HG02938 (cell line): ENCODE measurements around the gene A2ML1.
A peak's percentile ranks its signal among the peaks of the same experiment; 100 is the strongest.
"Not testable (repeated sequence)": the region's sequence is repeated elsewhere in the genome, so short reads cannot be mapped to it uniquely, and the experiment has no call there.

Source experiments
- ATAC-seq: cut with Tn5 transposase; IDR thresholded peaks from one replicate; pipeline ENCODE4 v1.9.1; 2021; ENCODE audit warnings: mild to moderate bottlenecking, moderate library complexity; ENCODE audit not compliant: unreplicated experiment

The A2ML1 gene

DNA sequence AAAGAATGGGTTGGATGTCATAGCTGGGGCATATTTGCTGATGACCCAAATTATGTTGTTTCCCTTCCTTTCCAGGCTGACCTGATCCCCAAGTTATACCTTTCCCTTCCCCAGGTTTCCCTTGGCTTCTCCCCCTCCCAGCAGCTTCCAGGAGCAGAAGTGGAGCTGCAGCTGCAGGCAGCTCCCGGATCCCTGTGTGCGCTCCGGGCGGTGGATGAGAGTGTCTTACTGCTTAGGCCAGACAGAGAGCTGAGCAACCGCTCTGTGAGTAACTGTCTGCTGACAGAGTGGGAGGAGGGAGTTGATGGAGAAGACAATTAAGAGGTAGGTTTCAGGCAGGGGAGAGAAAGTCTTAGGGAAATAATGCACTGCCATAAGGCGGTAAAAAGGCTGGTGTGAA, 25.0 kb downstream of the A2ML1 start:
- no peak for ATAC-seq

- no peak for ATAC-seq
These were observed 27.5 kb downstream of the A2ML1 start for GRCh38 chr12:8849876-8850275.

DNA sequence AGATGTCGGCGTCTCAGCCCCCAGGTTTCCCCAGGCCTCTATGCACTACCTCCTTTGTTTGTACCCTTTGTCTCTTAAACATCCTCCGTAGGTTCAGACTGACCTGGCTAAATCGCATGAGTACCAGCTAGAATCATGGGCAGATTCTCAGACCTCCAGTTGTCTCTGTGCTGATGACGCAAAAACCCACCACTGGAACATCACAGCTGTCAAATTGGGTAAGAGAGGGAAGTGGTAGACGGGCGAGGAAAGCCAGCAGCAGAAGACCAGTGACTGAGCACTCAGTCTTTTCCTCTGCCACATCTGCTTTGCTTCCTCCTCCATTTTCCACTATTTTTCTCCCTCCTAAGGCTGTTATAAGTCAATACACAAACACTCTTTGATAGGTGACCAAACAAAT, 29.7 kb downstream of the A2ML1 start:
- no peak for ATAC-seq

GRCh38 chr12:8855891-8856290, 33.5 kb downstream of the A2ML1 start:
- no peak for ATAC-seq

DNA sequence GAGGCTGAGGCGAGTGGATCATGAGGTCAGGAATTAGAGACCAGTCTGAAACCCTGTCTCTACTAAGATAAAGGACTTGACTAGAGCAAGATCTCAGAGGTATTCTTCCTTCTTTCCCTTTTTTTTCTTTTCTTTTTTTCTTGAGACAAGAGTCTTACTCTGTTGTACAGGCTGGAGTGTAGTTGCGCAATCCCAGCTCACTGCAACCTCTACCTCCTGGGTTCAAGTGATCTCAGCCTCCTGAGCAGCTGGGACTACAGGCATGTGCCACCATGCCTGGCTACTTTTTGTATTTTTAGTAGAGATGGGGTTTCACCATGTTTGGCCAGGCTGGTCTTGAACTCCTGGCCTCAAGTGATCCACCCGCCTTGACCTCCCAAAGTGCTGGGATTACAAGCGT, 37.0 kb downstream of the A2ML1 start:
- ATAC-seq: not testable (repeated sequence)

GRCh38 chr12:8860165-8860961, 37.9 kb downstream of the A2ML1 start:
- no peak for ATAC-seq

DNA sequence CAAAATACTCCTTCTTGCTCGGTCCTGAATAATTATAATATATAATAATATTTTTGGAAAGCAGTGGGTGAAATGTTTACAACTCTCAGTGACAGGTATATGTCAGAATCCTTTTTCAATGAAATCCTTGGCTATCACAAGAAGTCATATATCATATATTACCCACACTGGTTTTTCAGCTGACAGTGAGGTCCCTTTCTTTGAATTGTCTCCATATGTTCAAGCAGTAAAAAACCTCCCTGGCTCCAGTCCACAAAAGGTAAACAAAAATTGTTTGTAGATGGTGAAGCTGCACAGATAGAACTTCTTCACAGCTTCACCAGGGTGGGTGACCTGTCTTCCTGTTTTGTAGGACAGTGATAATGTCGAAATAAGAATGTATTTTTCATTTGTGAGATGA, 44.0 kb downstream of the A2ML1 start:
- no peak for ATAC-seq

DNA sequence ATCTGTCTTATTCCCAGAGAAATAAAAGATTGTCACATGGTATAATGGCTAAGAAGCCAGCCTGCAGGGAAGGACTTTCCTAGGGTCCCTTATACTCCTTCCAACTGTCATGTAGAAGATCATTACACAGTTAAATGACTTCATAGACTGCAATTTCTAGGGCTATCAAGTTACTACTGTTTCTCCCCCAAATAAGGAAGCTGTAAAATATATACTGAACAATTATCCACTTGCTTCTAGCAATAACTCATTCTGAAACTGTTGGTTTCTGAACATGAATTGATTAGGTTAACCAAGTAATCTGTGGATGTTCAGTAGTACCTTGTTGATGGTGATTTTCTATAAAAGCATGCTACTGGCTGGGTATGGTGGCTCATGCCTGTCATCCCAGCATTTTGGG, 44.6 kb downstream of the A2ML1 start:
- no peak for ATAC-seq

DNA sequence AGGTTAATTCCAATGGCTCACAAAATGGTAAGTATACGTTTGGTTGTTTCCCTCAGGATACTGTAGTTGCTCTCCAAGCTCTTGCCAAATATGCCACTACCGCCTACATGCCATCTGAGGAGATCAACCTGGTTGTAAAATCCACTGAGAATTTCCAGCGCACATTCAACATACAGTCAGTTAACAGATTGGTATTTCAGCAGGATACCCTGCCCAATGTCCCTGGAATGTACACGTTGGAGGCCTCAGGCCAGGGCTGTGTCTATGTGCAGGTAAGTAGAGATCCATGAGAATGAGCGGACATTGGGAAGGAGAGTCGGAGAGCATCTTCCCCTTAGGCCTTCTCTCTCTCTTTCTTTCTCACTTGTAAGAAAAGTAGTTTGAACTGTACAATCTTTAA, 45.4 kb downstream of the A2ML1 start:
- no peak for ATAC-seq

DNA sequence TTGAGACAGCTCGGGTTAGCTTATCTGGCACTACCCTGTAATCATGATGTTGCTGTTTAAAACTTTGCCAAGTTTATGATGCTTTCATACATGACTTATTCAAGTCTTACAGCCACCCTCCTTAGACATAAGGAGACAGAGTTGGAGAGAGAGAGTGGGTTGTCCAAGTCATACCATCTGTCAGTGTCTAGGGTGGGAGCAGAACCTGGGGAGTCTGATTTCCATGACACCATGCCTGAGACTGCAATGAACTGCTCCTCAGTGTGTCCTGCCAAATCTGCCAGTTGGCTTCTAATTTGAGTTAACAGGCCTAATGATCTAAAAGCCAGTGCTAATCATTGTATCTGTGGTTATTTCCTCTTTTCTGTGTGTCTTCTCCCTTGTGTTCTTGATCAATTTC, 48.2 kb downstream of the A2ML1 start:
- no peak for ATAC-seq

- no peak for ATAC-seq
These were observed 48.6 kb downstream of the A2ML1 start for GRCh38 chr12:8871068-8871467.

DNA sequence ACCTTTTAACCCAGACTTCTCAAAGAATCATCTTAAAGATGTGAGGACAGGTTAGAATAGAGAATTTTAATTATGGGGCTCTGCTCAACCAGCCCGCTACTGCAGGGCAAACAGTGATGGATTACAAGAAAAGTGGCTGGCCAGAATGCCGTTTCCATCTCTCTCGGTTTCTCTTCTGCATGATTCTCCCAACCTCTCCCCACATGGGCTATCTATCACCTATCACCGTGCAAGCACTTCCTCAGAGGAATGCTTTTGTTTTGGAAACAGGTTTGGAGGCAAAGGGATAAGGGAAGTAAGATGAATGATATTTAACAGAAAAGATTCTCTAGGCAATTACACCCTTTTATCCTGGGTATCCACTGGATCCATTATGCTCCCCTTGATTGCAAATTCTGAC, 54.5 kb downstream of the A2ML1 start:
- no peak for ATAC-seq

DNA sequence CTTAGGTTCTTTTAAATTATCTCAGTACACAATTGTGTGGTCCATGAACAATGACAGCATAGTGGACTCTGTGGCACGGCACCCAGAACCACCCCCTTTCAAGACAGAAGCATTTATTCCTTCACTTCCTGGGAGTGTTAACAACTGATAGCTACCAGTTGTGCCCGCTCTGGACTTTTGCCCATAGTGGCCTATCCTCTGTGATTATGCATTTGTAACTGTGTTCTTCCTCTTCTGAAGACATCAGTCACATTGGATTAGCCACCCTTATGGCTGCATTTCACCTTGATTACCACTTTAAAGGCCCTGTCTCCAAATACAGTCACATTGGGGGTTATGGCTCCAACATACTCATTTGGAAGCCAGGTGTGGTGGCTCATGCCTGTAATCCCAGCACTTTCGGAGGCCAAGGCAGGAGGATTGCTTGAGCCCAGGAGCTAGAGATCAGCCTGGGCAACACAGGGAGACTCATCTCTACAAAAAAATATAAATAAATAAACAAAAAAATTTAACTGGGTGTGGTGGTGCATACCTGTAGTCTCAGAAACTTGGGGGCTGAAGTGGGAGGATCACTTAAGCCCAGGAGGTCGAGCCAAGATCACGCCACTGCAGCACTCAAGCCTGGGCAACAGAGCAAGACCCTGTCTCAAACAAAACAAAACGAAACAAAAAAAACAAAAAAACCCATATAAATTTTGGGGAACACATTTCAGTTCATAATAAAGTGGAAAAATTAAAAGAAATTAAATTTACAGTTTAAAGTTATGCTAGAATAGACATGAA, 64.3 kb downstream of the A2ML1 start:
- no peak for ATAC-seq

- ATAC-seq: no peak
These were observed 64.9 kb downstream of the A2ML1 start for GRCh38 chr12:8887285-8887715.

GRCh38 chr12:8890313-8891085, 68.1 kb downstream of the A2ML1 start:
- ATAC-seq: peak; percentile 54

DNA sequence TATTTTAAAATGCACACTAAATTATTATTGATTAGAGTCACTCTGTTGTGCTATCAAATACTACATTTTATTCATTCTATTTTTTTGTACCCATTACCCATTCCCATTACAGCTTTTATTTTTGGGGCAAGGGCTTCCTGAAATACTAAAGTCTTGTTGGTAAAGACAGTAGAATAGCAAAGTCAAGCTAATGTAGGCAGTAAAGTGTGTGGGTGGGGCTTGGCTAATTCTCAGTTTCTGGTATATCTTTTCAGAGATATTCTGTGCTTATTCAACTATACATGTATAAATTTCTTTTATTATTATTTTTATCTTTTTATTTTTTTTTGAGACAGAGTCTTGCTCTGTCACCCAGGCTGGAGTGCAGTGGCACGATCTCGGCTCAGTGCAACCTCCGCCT, 69.6 kb downstream of the A2ML1 start:
- no peak for ATAC-seq

DNA sequence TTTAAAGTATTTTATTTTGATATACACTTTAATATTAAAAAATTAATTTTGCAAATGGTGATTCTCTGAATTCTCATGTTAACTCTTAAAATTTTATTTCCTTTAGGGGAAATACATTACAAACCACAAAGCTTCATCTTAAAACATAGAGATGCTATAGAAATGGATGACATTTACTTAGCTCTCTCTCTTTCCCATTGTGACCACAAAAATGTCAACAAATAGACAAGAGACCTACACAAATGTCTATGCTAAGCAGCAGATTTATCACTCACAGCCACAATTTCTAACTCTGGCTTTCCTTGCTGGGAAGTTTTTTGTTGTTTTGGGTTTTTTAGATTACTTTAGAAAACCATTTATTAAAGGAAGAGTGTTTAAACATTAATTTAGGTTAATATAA, 72.0 kb downstream of the A2ML1 start:
- ATAC-seq: no peak

GRCh38 chr12:8894986-8895385, 72.6 kb downstream of the A2ML1 start:
- ATAC-seq: no peak

DNA sequence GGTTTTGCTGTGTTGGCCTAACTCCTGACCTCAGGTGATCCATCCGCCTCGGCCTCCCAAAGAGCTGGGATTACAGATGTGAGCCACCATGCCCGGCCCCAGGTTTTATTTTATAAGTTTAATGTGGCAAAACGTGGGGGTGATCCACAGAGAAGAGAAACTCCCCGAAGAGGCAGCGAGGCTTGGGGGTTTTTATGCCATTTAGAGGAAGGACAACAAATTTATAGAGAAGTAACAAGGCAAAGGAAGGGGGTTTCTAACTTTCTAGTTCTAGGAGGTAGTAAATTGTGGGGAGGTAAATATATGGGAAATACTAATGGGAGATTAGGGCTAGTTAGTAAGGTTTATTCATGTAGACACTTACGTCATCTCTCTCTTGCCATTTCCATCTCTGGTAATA, 74.7 kb downstream of the A2ML1 start:
- no peak for ATAC-seq

DNA sequence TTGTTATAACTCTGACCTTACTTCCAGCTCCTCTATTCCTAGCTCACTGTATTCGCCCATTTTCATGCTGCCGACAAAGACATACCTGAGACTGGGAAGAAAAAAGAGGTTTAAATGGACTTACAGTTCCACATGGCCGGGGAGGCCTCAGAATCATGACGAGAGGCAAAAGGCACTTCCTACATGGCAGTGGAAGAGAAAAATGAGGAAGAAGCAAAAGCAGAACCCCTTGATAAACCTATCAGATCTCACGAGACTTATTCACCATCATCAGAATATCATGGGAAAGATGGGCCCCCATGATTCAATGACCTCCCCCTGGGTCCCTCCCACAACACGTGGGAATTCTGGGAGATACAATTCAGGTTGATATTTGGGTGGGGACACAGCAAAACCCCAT, 77.4 kb downstream of the A2ML1 start:
- ATAC-seq: no peak

DNA sequence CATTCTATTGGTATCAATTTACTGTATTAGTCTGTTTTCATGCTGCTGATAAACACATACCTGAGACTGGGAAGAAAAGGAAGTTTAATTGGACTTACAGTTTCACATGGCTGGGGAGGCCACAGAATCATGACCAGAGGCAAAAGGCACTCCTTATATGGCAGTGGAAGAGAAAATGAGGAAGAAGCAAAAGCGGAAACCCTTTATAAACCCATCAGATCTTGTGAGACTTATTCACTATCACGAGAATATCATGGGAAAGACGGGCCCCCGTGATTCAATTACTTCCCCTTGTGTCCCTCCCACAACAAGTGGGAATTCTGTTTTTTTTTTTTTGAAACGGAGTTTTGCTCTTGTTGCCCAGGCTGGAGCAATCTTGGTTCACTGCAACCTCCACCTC, 80.3 kb downstream of the A2ML1 start:
- not testable (repeated sequence) for ATAC-seq

DNA sequence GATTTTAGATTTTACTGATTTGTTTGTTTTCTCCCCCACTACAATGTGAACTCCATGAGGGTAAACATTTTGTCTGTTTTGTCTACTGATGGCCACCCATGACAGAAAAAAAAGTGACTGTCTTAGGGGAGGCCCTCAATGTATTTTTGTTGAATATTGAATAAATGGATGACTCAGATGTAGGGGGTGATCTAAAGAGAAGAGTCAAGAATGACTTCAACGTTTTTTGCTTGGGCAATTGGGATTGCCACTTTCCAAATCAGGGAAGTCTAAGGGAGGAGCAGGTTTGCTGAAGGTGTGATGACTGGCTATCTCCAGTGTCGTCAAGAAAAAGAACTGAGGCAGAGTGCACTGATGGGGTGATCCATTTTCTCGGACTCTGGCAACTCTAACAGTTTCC, 81.2 kb downstream of the A2ML1 start:
- no peak for ATAC-seq
